A673 (cell line): Measurements from ENCODE around the gene CYSTM1.

ENCODE experiments used
- EZH2 ChIP-seq: fragments of 200-600 bp; sonication (generic); IDR thresholded peaks from 2 replicates; pipeline ENCODE4 v1.6.1; 2017; ENCODE audit warnings: borderline replicate concordance, low read depth, mild to moderate bottlenecking, mixed read lengths, antibody characterized with exemption, low read length; ENCODE audit not compliant: poor library complexity, severe bottlenecking
- TF ChIP-seq, protein P1 (sequence below): fragments of 300-800, 200-600 bp; sonication (generic); conservative IDR thresholded peaks from 2 replicates; pipeline ENCODE4 v1.5.1; 2017; ENCODE audit warnings: low read depth, mild to moderate bottlenecking, antibody characterized with exemption, low read length, moderate library complexity, mixed read lengths

DNA sequence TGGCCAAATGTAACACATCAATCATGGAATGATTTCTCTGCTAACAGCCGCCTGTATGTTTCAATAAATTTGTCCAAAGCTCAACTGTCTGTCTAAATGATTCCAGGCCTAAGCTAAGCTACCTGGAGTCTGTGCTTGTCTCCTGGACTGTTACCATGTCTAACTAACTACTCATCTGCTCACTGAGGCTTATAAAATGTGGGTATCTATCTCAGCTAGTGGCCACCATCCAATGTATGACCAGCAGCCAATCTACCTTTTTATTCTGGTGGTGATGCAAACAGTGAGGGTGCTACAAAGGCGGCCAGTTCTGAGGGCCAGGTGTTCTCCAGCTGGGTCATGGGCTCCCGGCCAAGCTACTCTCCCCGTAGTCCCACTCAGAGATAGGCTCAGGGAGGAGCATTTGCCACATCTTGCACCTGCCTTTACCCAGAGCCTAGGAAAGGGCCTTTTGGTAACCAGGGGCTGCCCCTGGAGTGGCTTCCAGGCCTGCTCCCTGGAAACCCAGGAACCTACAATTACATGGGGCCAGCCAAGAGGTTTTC lies 68.8 kb downstream of the CYSTM1 start:
- TF ChIP-seq, protein P1, sequence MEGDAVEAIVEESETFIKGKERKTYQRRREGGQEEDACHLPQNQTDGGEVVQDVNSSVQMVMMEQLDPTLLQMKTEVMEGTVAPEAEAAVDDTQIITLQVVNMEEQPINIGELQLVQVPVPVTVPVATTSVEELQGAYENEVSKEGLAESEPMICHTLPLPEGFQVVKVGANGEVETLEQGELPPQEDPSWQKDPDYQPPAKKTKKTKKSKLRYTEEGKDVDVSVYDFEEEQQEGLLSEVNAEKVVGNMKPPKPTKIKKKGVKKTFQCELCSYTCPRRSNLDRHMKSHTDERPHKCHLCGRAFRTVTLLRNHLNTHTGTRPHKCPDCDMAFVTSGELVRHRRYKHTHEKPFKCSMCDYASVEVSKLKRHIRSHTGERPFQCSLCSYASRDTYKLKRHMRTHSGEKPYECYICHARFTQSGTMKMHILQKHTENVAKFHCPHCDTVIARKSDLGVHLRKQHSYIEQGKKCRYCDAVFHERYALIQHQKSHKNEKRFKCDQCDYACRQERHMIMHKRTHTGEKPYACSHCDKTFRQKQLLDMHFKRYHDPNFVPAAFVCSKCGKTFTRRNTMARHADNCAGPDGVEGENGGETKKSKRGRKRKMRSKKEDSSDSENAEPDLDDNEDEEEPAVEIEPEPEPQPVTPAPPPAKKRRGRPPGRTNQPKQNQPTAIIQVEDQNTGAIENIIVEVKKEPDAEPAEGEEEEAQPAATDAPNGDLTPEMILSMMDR = no peak
- TF ChIP-seq EZH2 = no peak
